ENCODE data around the gene CERK. TPM values are rescaled to one million over a fixed set of nuclear protein-coding genes. Genes with fewer than 3 reads are reported as not detected.
A peak's percentile ranks its signal among the peaks of the same experiment; 100 is the strongest.

Gene CERK
- total and polyA plus RNA-seq, 2 of the 8 experiments (the other 6 are each of a cell fraction or from before 2014, with no cell fraction given) = 26.6 to 59.0 TPM

DNA sequence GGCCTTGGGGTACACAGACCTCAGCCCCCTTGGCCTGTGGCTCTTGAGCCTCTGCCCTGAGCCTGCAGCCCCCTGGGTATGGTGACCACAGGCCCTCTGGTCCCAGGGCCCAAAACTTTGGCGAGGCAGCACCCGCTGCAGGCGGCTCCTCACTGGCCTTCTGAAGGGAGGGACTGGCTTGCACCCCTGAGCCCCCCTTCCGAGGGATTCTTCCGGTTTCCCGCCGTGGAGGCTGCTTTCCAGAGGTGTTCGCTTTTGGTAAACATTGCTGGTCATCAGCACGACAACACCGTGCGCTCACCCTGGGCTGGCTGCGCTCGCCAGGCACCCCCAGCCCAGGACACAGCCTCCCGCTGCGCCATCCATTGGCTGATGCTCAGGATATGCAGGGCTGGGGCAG is 75.8 kb downstream of the CERK start:
- DNase-seq (ENCODE audit: low read depth in 1 of 2, low spot score in 2 of 2) (no peak), FAIRE-seq (no peak)
- CTCF ChIA-PET (ENCODE audit: partially characterized antibody) = interaction anchor here (1.9 kb wide), 1 partner anchor 99 kb away, joined by 6 read pairs; no protein-coding TSS in a partner anchor
- no peak overlapping the region for H3K56ac ChIP-seq (replicated peaks; ENCODE audit: insufficient read length, low read depth, low read length)
- WGBS, 2 experiments (ENCODE audit: extremely low coverage in 1 of 2, insufficient coverage in 1 of 2, insufficient read length in 1 of 2, insufficient replicate concordance in 2 of 2, low coverage in 1 of 2, low lambda C conversion rate in 2 of 2, missing lambda C conversion rate in 1 of 2) = 96% methylated on average over 12 of the region's 15 CpGs; no CpG with 5 or more reads in 1 of the 2 experiments
- H3K4me2 ChIP-seq (ENCODE audit: insufficient read depth in 1 of 2, low read depth in 2 of 2, low read length in 2 of 2) = no peak overlapping the region
- H3K9me3 ChIP-seq (ENCODE audit: insufficient read depth in 2 of 2, low read depth in 1 of 2, low read length in 1 of 2) = no peaks in the 10 kb centered on the region
- peaks cover 0 to 6% of the 10 kb centered on the region in 2 experiments for H4K20me1 ChIP-seq (replicated peaks in 1 of 2; ENCODE audit: control insufficient read depth in 1 of 2, insufficient read depth in 2 of 2, low read length in 2 of 2)
- no peak overlapping the region for H4K5ac ChIP-seq (ENCODE audit: insufficient read length, low read depth, low read length)
- H3K79me2 ChIP-seq (ENCODE audit: control insufficient read depth in 1 of 2, insufficient read depth in 2 of 2, low read length in 2 of 2) = no peaks in the 10 kb centered on the region
- H2BK12ac ChIP-seq (ENCODE audit: low read depth, low read length) = no peak overlapping the region
- peak overlapping the region; percentile 76; the same call in 1 of the 2 replicates for H4K8ac ChIP-seq (ENCODE audit: extremely low read depth, insufficient read depth, low read length)
- no peak overlapping the region for H2BK5ac ChIP-seq (ENCODE audit: low read depth, low read length)
- no peak overlapping the region for H2AK5ac ChIP-seq (ENCODE audit: low read depth, low read length)
- H3K79me1 ChIP-seq (ENCODE audit: low read depth, low read length) = no peaks in the 10 kb centered on the region
- POLR2A ChIA-PET (ENCODE audit: partially characterized antibody) = no interaction called here
- no peak overlapping the region for H3K23ac ChIP-seq (ENCODE audit: insufficient read length)
- H3K36me3 ChIP-seq (ENCODE audit: control insufficient read depth in 2 of 4, insufficient read depth in 4 of 4, low read length in 3 of 4) = no peaks in the 10 kb centered on the region
- H3K14ac ChIP-seq (ENCODE audit: insufficient read length) = no peak overlapping the region
- H2BK15ac ChIP-seq (ENCODE audit: low read length) = no peak overlapping the region
- no peak overlapping the region for H3K27ac ChIP-seq (ENCODE audit: low read depth, low read length)
- H2BK20ac ChIP-seq (ENCODE audit: low read length) = no peak overlapping the region
- peaks cover 0 to 2% (median 0%) of the 10 kb centered on the region in 4 experiments; a peak in 1 of 7 replicates for H3K4me1 ChIP-seq (replicated peaks in 1 of 4; ENCODE audit: control insufficient read depth in 3 of 4, insufficient read depth in 4 of 4, low read length in 3 of 4)
- no peak overlapping the region for H2AFZ ChIP-seq (ENCODE audit: low read length)
- no peak for TF ChIP-seq ASH2L (IDR thresholded peaks at IDR 0.05; ENCODE audit: low read length)
- TF ChIP-seq BACH1 (IDR thresholded peaks at IDR 0.05; ENCODE audit: low read length) = no peak
- TF ChIP-seq POLR2A (IDR thresholded peaks at IDR 0.05; ENCODE audit: control extremely low read depth in 1 of 2, low read depth in 2 of 2, low read length in 2 of 2) = no peak
- no peak for TF ChIP-seq HDAC6 (IDR thresholded peaks at IDR 0.05; ENCODE audit: low read depth, low read length)
- TF ChIP-seq CEBPB (IDR thresholded peaks at IDR 0.05; ENCODE audit: low read depth, low read length) = no peak
- TF ChIP-seq CBX5 (IDR thresholded peaks at IDR 0.05; ENCODE audit: low read depth, low read length) = no peak
- no peak for TF ChIP-seq EZH2 (IDR thresholded peaks at IDR 0.05; ENCODE audit: low read depth, low read length, severe bottlenecking)
- no peak for TF ChIP-seq KDM4A (IDR thresholded peaks at IDR 0.05; ENCODE audit: low read depth, low read length, severe bottlenecking)
- no peak overlapping the region for H3K4ac ChIP-seq (replicated peaks; ENCODE audit: insufficient read length, low read depth, low read length)
- H3K27me3 ChIP-seq (replicated peaks in 1 of 4; ENCODE audit: control insufficient read depth in 3 of 4, extremely low read depth in 1 of 4, insufficient read depth in 3 of 4, low read length in 3 of 4) = no peaks in the 10 kb centered on the region
- H4K91ac ChIP-seq (replicated peaks; ENCODE audit: insufficient read length, low read length) = no peak overlapping the region
- no peaks in the 10 kb centered on the region for H3K23me2 ChIP-seq (ENCODE audit: low read depth, low read length)
- H2BK120ac ChIP-seq (replicated peaks; ENCODE audit: low read depth, low read length) = no peak overlapping the region
- no peak overlapping the region for H3K4me3 ChIP-seq (ENCODE audit: extremely low read depth in 1 of 4, insufficient read depth in 2 of 4, low read depth in 3 of 4, low read length in 4 of 4)
- H3K18ac ChIP-seq (ENCODE audit: extremely low read depth, low read length) = no peak overlapping the region
- no peak overlapping the region for H3K9ac ChIP-seq (replicated peaks in 1 of 4; ENCODE audit: extremely low read depth in 1 of 4, low read depth in 3 of 4, low read length in 3 of 4)

Measured in H1 (cell line).